HG03196 (cell line): ENCODE data around the gene MAP1B.
"Not testable (repeated sequence)": the region's sequence is repeated elsewhere in the genome, so short reads cannot be mapped to it uniquely, and the experiment has no call there.

ENCODE experiments used
- ATAC-seq: cut with Tn5 transposase; IDR thresholded peaks from one replicate; pipeline ENCODE4 v1.9.1; 2021; ENCODE audit not compliant: unreplicated experiment

MAP1B gene

GRCh38 chr5:72107131-72107900 is at the start of gene MAP1B:
TSS of gene MAP1B (plus strand) at chr5:72107475. CDS start at chr5:72107532, 57 bp downstream.
- ATAC-seq: no peak

GRCh38 chr5:72057816-72058215 is 49.5 kb upstream of the MAP1B start:
- no peak for ATAC-seq

- no peak for ATAC-seq
Observed at GRCh38 chr5:72063219-72063819, 44.0 kb upstream of the MAP1B start.

- ATAC-seq: no peak
Observed at GRCh38 chr5:72064801-72065570, 42.3 kb upstream of the MAP1B start.

GRCh38 chr5:72065751-72066255 is 41.5 kb upstream of the MAP1B start:
- ATAC-seq: no peak

GRCh38 chr5:72066705-72067107 is 40.6 kb upstream of the MAP1B start:
- ATAC-seq: no peak

GRCh38 chr5:72067682-72068470 is 39.4 kb upstream of the MAP1B start:
- no peak for ATAC-seq

- ATAC-seq: no peak
Observed at GRCh38 chr5:72070529-72070928, 36.7 kb upstream of the MAP1B start.

- no peak for ATAC-seq
Observed at GRCh38 chr5:72071906-72072305, 35.4 kb upstream of the MAP1B start.

GRCh38 chr5:72074251-72074650 is 33.0 kb upstream of the MAP1B start:
- ATAC-seq: no peak

- no peak for ATAC-seq
Observed at GRCh38 chr5:72075461-72075860, 31.8 kb upstream of the MAP1B start.

- ATAC-seq: no peak
Observed at GRCh38 chr5:72076621-72077300, 30.5 kb upstream of the MAP1B start.

- no peak for ATAC-seq
Observed at GRCh38 chr5:72077390-72077789, 29.9 kb upstream of the MAP1B start.

GRCh38 chr5:72079288-72079687 is 28.0 kb upstream of the MAP1B start:
- ATAC-seq: no peak

- no peak for ATAC-seq
Observed at GRCh38 chr5:72082048-72082447, 25.2 kb upstream of the MAP1B start.

- no peak for ATAC-seq
Observed at GRCh38 chr5:72084876-72085275, 22.4 kb upstream of the MAP1B start.

GRCh38 chr5:72085319-72085718 is 22.0 kb upstream of the MAP1B start:
- ATAC-seq: no peak

- not testable (repeated sequence) for ATAC-seq
Observed at GRCh38 chr5:72089713-72090112, 17.6 kb upstream of the MAP1B start.

GRCh38 chr5:72092074-72092473 is 15.2 kb upstream of the MAP1B start:
- ATAC-seq: no peak

- ATAC-seq: no peak
Observed at GRCh38 chr5:72093217-72093616, 14.1 kb upstream of the MAP1B start.
